NCI-H345 (cell line): ENCODE results near the gene VPREB1.
"Not testable (repeated sequence)": the region's sequence is repeated elsewhere in the genome, so short reads cannot be mapped to it uniquely, and the experiment has no call there.

Source experiments
- DNase-seq: peaks from one replicate; lab custom pipeline; 2025; lab: John Stamatoyannopoulos, UW

VPREB1 gene, protein sequence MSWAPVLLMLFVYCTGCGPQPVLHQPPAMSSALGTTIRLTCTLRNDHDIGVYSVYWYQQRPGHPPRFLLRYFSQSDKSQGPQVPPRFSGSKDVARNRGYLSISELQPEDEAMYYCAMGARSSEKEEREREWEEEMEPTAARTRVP

DNA sequence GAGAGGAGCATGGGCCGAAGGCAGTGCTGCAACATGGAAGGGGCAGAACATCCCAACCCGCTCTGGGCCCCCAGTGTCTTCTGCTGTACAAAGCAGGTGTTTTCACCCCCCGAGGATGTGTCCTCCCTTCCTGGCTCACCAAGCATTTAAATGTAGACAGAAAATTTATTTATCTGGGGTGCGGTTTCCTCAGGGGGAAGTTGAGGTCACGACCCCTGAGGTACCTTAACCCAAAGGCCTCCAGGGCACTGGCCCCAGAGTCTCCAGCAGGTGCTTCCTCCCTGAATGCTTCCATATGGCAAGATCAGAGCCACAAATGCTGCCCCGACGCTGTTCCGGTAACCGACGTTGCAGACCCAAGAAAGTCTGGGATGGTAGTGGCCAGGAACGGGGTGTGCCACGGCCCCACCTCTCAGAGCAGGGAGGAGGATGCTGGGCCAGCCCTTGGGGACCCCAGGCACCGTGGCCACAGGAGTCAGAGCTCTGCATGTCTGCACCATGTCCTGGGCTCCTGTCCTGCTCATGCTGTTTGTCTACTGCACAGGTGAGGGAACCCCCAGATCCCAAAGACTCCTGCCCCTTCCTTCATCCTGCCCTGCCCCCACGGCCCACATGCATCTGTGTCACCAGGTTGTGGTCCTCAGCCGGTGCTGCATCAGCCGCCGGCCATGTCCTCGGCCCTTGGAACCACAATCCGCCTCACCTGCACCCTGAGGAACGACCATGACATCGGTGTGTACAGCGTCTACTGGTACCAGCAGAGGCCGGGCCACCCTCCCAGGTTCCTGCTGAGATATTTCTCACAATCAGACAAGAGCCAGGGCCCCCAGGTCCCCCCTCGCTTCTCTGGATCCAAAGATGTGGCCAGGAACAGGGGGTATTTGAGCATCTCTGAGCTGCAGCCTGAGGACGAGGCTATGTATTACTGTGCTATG, at the start of gene VPREB1:
TSS of gene VPREB1 (plus strand) at position 471 of the 935 bp plus-strand sequence. CDS start at position 499, 28 bp downstream.
- DNase-seq = no peak

DNA sequence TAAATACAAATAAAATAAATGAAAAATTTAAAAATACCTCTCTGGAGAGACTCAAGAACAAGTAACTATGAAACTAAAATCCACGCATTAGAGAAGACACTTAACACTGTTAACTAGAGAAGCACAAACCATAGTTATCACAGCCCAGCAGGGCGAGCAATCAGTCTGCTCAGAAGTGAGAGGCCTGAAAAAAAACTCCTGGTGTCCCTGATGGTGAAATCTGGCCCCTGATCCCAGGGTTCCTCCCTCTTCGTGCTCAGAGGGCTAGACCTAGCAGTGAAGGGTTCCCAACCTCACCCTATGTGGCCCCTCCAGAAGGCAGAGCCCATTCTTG, 49.7 kb upstream of the VPREB1 start:
- no peak for DNase-seq

DNA sequence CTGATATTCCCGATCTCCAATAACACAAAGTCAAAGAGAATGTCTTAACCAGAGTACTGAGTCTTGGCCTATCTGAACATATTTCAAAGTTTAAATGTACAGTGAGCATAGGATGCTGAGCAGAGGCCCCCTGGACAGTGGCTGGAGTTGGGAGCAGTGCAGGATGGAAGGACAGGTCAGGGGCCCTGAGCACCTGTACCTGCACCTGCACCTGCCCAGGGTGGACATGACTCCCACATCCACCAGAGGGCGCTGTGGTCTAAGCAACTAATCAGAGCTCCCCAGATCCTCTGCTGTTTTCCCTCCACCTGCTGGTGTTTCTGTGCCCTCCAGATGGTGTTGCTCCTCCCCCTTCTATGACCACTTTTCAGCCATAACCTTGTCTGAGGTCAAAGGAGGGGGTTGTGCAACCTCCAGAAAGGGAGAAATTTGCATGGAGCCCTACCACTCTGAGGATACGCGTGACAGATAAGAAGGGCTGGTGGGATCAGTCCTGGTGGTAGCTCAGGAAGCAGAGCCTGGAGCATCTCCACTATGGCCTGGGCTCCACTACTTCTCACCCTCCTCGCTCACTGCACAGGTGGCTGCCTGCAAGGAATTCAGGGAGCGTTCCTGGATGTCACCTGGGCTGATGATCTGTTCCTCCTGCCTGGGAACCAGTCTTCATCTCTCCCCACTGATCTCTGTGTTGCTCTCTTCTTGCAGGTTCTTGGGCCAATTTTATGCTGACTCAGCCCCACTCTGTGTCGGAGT, 49.1 kb upstream of the VPREB1 start:
- peak; percentile 57 for DNase-seq

DNA sequence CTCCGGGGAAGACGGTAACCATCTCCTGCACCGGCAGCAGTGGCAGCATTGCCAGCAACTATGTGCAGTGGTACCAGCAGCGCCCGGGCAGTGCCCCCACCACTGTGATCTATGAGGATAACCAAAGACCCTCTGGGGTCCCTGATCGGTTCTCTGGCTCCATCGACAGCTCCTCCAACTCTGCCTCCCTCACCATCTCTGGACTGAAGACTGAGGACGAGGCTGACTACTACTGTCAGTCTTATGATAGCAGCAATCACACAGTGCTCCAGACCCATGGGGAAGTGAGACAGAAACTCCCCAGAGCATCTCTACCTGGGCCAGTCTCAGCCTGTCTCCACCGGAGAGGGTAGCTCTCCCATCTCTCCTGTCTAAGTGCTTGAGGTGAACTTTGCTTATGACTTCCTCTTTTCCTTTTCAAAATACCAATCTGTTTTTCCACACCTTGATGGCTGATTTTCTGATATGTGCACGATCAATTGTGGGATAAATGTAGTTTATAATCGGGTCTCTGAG, 48.5 kb upstream of the VPREB1 start:
- no peak for DNase-seq

DNA sequence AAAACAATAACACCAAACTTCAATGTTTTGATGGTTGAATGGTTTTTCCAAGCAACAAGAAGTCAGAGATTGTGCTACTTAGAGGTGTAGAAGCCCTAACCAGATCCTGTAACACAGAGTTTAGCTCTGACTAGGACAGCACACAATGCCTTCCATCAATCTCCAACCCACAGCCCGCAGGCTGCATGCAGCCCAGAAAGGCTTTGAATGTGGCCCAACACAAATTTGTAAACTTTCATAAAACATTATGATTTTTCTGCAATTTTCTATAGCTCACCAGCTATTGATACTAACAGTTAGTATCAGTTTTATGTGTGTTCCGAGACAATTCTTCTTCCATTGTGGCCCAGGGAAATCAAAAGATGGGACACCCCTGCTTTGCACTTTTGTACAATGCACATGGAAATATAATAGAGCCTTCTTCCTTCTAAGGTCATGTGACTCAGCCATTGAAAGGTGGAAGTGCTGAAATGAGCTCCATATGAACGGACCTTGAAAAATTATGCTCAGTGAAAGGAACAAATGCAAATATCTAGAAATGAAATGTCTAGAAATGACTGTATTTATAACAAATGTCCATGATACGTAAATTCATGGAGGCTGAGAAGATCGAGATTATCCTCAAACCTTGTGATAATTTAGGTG, 47.6 kb upstream of the VPREB1 start:
- no peak for DNase-seq

DNA sequence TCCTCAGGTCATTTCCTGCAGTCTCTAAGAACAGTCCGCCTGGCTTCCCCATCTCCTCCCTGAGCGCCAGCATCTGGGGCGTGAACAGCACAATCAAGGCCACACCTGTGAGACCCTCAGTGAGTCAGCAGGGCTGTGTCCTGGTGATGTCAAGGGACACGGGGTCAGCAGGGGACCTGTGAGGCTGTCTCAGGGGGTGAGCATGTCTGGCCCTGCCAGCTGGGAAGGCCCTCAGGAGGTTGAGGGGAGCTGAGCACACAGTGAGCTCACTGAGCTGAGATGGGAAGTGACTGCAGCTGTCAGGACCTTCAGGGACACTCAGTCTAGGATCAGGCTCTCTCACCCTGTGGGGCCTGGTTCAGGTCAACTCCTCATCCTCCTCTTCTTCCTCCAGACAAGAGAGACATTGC, 46.6 kb upstream of the VPREB1 start:
- no peak for DNase-seq

DNA sequence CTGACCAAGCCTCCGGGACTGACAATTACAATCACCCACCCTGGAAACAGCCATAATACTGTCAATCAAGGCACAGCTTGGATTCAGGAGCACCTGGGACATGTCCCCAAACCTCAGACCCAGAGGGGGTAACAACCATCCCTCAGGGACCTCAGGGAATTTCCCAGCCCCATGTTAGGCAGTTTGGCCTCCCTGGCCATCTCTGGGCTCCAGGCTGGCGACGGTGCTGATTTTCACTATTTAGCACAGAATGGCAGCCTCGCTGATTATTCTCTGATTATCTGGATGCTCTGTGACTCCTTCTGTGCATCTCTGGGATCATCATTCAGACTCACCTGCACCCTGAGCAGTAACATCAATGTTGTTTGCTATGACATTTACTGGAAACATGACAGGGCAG, 45.8 kb upstream of the VPREB1 start:
- no peak for DNase-seq

DNA sequence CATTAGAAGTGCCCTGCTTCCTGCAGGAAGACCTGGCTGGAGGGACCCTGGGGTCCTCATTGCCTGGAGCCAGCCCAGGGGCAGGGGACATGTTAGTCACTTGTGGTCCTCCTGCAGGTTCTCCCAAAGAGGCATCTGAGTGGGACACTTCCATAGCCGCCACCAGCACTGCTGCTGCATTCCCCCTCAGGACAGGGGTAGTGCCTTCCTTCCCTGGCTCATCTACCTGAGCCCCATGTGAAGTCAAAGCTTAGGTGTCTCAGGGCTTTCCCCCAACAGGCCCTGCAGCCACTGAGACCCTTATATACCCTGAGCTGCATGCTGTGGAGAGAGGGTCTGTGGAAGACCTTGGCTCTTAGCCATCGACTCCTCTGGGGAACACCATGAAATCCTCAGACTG, 45.0 kb upstream of the VPREB1 start:
- DNase-seq = no peak

DNA sequence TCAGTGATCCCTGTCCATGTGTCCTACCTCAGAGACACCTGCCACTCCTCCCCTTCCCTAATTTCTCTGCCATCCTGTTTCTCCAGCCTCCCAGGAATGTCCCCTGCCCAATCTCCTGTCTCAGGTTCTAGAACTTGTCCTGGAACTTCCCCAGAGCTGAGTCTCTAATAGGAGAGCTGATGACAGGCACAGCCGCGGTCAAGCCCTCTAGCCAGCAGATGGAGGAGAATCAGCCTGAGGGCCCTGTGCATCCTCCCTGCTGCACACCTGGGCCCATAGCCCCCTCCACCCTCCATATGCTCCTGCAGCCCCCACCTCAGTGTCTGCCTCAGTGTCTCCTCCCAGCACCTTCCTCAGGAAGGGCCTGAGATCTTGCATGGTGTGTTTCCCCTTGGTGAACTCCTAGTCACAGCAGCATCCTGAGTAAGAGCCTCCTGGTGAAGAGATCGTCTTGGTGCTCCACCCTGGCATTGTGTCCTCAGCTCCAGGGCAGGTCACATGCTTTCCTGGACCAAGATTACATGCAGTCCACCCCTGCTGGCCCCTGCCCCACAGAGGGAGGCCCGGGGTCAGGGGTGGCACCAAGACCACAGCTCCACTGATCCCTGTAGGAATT, 43.9 kb upstream of the VPREB1 start:
- DNase-seq = no peak

DNA sequence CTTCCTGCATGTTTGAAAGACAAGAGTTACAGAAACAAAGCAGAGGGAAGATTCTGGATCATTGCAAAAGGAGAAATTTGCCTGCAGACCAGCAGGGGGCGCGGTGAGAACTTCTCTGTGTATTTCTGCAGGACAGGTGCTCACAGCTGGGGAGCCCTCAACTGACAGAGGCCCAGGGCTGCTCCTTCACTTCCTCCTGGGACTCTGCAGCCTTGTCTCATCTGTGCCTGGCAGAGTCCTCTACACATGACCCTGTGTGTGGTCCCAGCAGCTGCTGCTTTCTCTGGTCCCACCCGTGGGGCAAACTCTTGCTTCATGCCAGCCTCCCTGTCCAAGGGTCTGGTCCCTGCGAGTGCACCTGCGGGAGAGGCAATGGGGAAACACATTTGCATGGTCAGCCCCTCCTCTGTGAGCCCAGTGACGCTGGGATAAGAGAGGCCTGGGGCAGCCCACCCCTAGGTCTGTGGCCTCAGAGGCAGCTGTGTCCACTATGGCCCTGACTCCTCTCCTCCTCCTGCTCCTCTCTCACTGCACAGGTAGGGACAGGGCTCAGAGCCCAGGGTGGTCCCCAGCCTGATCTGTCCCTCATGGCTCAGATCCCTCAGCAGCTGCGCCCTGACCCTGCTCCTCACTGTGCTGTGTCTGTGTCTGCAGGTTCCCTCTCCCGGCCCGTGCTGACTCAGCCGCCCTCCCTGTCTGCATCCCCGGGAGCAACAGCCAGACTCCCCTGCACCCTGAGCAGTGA, 43.2 kb upstream of the VPREB1 start:
- peak; percentile 73 for DNase-seq

DNA sequence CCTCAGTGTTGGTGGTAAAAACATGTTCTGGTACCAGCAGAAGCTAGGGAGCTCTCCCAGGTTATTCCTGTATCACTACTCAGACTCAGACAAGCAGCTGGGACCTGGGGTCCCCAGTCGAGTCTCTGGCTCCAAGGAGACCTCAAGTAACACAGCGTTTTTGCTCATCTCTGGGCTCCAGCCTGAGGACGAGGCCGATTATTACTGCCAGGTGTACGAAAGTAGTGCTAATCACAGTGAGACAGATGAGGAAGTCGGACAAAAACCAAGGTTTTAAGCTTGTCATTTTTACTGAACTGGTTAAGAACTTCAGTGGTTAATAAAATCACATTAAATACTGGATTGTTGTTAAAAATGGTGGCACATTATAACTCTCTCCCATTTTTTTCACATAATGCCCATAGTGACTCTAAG, 42.6 kb upstream of the VPREB1 start:
- no peak for DNase-seq

DNA sequence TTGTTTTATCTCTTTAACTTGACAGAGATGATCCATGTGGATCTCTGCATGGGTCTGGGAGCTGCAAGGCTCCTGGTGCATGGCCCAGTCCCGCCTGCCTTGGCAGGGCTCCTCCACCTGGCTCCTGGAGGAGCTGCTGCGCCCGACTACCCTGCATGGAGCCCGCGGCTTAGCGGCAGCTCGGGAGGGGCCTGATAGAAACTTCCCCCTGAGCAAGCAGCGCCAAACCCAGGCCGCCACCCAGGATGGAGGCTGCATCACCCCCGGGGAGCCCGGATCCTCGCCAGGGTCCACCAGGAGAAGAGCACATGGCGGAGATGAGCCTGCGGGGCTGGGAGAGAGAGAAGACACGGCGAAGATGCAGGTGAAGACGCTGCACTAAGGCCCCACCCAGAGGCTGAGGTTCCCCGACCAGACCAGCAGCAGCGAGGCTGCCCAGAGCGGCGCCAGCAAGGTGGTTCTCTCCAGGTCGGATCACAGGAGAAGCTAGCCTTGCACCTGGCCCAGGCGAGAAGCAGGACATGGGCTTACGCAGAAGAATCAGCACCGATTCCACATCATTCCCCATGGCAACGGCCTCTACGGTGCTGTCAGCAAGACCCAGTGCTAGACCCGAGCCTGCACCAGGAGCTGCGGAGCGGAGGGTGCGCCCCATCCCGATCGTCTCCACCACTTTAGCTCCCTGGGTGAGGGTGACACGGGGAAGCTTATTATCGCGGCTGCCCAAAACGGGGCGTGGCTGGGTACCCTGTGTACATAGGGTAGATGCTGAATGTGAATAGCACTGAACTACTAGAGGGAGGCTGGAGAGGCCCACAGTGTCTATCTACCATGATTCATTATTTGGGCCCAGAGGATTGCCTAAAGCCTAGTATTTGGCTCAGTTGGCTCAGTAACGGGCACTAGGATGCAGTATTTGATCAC, 41.3 kb upstream of the VPREB1 start:
- no peak for DNase-seq

DNA sequence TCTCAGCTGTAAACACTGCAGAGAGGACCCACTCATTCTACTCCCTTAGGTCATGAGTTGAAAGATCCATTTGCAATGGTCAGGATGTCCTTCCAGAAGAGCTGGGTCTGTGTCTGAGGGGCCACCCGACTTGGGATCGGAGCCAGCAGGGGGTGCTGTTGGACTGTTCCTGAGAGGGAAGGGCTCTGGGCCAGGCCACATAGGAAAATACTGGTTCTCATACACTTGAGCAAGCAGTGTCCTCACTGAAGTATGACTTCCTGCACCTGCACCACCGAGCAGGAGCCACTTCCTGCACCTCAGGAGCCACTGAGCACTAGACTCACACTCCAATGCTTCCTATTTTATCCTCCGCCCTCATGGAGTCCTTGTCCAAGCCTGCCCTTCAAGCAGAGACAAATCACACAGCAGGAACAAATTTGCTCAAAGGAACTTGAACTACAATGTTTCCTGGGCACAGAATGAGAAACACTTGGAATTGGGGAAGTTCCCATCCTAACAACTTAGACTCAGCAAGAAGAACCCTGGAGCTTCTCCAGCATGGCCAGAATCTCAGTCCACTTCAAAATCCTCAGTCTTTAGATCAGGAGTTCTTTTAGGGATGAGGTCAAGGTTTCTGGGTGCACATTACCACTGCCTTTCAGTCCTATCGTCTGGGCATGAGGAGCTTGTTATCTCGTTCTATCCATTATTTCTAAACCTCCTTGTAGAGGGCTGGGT, 36.6 kb upstream of the VPREB1 start:
- peak; percentile 53 for DNase-seq

DNA sequence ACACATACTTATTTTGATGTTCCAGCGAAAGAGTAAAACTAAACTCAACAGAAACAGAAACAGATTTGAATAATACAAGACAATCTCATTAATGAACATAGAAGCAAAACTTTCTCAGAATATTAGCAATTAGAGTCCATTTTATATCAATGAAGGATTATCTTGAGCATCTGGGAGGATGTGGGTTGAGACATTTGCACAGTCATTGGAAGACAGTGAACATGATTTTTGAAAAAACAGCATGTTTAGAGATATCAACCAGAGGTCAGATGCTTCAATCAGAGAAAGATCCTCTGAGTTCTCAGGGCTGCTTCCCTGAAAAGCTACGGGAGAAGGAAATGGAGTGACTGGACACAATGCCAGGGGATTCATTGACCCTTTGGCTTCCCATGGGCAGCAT, 35.9 kb upstream of the VPREB1 start:
- no peak for DNase-seq

DNA sequence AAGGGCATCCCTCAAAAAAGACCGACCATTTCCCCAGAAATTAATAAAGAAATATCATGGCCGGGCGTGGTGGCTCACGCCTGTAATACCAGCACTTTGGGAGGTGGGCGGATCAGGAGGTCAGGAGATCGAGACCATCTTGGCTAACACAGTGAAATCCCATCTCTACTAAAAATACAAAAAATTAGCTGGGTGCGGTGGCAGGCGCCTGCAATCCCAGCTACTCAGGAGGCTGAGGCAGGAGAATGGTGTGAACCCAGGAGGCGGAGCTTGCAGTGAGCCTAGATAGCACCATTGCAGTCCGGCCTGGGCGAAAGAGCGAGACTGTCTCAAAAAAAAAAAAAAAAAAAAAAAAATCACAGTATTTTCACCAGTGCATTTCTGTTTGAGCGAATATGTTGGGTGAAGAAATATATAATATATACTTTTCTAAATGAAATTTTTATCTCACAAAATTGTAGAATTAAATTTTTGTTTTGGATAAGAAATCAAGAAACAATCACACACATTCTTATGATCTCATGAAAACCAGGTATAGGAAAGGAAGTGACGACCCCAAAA, 35.4 kb upstream of the VPREB1 start:
- not testable (repeated sequence) for DNase-seq

DNA sequence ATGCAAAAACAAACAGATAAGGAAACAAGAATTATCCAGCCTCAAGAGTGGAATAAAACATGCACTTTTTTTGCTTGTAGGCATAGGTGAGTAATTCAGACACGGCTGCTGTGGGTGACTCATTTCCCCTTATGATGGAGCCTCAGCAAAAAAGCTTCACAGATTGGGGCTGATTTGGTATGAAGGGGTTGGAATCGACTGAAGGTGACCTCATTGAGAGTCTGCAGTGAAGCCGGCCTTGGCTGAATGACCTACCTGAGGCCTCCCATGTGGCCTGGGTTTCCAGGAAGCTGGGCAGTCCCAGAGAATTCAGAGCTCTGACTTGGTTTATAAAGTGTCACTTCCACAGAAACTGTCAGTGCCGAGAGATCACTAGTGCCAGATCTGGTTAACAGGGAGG, 34.2 kb upstream of the VPREB1 start:
- DNase-seq = no peak

DNA sequence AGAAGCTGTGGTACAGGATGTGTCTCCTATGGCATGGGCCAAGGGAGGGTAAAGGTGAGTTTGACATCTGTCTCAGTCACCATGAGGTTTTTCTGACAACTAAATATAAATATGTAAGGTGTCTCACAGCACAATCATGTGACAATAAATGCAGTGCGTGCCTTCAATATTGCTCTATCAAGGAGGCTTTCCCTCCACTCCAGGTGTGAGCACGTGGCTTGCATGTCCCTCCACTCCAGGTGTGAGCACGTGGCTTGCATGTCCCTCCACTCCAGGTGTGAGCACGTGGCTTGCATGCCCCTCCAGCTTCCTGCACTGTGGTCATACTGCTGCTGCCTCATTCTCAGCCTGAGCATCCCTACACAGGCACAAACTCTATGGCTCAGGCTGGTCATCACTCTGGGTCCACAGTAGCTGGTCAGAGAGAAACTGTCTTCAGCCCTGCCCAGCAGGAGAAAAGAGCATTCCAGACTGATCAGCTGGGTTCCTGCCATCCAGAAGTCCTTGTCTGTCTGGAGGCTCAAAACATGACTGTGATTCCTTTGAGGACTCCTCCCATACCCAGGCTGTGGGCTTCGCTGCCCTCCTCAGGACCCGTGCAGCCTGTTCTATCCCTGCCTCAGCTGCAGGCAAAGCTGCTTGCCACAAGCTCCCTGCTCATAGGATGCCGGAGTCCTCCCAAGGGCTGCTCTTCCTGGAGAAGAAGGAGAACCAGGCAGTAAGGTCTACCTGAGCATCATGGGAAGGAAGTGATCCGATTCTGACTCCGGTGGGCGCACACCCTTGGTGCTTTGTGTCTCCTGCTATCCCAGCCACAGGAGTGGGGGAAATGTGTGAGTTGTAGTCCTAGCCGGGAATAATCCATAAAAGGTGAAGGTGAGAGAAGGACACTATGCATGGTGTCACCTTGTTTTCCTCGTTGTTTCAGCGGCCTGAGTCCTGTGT, 33.4 kb upstream of the VPREB1 start:
- no peak for DNase-seq

DNA sequence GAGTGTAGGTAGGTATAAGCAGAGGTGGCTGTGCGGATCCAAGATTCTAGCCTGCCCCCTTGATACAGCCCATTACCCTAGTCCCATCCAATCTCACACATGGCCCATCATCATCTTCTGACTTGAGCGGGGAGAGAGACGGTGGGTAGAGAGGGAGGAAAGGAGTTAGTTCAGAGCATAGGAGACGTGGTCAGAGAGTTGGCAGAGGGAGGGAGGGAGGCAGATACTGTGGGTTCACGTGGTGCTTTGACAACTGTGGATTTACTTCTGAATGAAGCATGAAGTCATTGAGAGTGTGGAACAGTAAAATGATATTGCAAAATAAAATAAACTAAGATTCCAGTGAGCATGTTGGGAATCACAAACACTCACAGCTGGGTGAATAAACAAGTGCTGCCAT, 31.4 kb upstream of the VPREB1 start:
- no peak for DNase-seq
